Measurements from ENCODE around the gene BEAN1. TPM values are rescaled to one million over a fixed set of nuclear protein-coding genes. Genes with fewer than 3 reads are reported as not detected.

The BEAN1 gene
- total RNA-seq, 1 experiment from 2014 or later = 1.1 TPM

DNA sequence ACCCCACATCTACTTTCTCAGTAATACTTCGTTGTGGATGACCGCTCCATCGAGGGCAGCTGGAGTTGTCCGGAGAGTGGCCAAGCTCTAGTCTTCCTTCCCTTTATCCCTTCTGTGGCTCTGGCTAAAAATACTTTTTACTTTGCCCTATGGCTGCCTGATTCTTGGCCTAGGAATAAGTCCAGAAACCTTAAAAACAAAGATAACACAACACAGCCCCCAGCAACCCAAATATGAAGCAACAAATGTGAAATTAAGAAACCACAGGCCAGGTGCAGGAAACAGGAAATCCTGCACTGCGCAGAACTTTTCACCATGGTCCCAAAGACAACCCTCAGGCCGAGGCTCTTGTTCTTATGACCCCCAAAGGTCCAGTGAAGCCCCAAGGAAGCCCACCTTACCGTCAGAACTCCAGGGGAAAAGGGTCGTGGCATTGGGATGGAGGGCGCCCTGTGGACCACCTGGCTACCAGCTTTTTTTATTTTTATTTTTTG lies 96.8 kb downstream of the BEAN1 start:
- DNase-seq (ENCODE audit: unreplicated experiment) = no peak
- intact Hi-C loops (cut with micrococcal nuclease) = no loop called here
- peaks cover 38% of the 10 kb centered on the region for H3K36me3 Mint-ChIP-seq (ENCODE audit: insufficient read depth, unreplicated experiment)
- no peaks in the 10 kb centered on the region for H3K27me3 Mint-ChIP-seq (ENCODE audit: insufficient read depth, unreplicated experiment)
- POLR2A ChIA-PET = no interaction called here
- CTCF ChIA-PET = interaction anchor here (0.6 to 0.8 kb wide), 2 partner anchors 14 to 117 kb away, joined by 3 read pairs; no protein-coding TSS in a partner anchor
- peaks cover 18% of the 10 kb centered on the region for H3K4me1 Mint-ChIP-seq (ENCODE audit: insufficient read depth, unreplicated experiment)
- no peaks in the 10 kb centered on the region for H3K9me3 Mint-ChIP-seq (ENCODE audit: unreplicated experiment)
- no peak overlapping the region for H3K27ac Mint-ChIP-seq (ENCODE audit: low read depth, unreplicated experiment)
- no TSS peak for BruUV-seq (replicated peaks)
- TF ChIP-seq, protein P1, sequence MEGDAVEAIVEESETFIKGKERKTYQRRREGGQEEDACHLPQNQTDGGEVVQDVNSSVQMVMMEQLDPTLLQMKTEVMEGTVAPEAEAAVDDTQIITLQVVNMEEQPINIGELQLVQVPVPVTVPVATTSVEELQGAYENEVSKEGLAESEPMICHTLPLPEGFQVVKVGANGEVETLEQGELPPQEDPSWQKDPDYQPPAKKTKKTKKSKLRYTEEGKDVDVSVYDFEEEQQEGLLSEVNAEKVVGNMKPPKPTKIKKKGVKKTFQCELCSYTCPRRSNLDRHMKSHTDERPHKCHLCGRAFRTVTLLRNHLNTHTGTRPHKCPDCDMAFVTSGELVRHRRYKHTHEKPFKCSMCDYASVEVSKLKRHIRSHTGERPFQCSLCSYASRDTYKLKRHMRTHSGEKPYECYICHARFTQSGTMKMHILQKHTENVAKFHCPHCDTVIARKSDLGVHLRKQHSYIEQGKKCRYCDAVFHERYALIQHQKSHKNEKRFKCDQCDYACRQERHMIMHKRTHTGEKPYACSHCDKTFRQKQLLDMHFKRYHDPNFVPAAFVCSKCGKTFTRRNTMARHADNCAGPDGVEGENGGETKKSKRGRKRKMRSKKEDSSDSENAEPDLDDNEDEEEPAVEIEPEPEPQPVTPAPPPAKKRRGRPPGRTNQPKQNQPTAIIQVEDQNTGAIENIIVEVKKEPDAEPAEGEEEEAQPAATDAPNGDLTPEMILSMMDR (IDR thresholded peaks at IDR 0.05; ENCODE audit: unreplicated experiment) = no peak
- no peak overlapping the region for H3K4me3 Mint-ChIP-seq (ENCODE audit: unreplicated experiment)

DNA sequence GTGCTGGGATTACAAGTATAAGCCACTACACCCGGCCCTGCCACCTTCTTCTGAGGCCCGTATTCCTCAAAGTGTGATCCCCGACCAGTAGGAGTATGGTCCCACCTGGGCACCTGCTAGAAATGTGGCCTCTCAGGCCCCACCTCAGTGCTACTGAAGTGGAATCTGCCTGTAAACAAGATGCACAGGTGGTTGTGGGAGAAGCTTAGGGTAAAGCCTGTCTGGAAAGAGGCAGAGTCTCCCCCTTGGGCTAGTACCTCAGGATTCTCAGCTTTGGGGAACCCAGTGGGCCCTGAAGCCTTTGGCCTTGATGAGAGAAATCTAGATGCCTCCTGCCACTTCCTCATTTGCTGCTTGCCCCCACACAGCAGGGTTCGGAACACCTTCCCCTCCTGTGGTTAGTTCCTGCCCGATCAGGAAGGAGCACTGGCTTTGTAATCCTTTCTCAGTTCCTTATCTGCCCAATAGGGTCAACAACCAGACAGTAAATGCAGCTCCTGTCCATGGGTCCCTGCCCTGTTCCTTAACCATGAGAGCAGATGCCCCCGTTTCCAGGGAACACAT lies 97.6 kb downstream of the BEAN1 start:
- ChIA-PET POLR2A (interaction anchor here (0.6 kb wide), 1 partner anchor 37 kb away, joined by 3 read pairs; no protein-coding TSS in a partner anchor), CTCF (interaction anchor here (0.6 kb wide), 1 partner anchor 15 kb away, joined by 3 read pairs; no protein-coding TSS in a partner anchor)
- peaks cover 46% of the 10 kb centered on the region for H3K36me3 Mint-ChIP-seq (ENCODE audit: insufficient read depth, unreplicated experiment)
- H3K27me3 Mint-ChIP-seq (ENCODE audit: insufficient read depth, unreplicated experiment) = no peaks in the 10 kb centered on the region
- BruUV-seq (replicated peaks) = no TSS peak
- no peak overlapping the region for H3K27ac Mint-ChIP-seq (ENCODE audit: low read depth, unreplicated experiment)
- TF ChIP-seq, protein P1 (IDR thresholded peaks at IDR 0.05; ENCODE audit: unreplicated experiment) = no peak
- intact Hi-C loops (cut with micrococcal nuclease) = no loop called here
- no peak overlapping the region for H3K4me3 Mint-ChIP-seq (ENCODE audit: unreplicated experiment)
- no peaks in the 10 kb centered on the region for H3K9me3 Mint-ChIP-seq (ENCODE audit: unreplicated experiment)
- H3K4me1 Mint-ChIP-seq (ENCODE audit: insufficient read depth, unreplicated experiment) = peaks cover 18% of the 10 kb centered on the region
- no peak for DNase-seq (ENCODE audit: unreplicated experiment)

DNA sequence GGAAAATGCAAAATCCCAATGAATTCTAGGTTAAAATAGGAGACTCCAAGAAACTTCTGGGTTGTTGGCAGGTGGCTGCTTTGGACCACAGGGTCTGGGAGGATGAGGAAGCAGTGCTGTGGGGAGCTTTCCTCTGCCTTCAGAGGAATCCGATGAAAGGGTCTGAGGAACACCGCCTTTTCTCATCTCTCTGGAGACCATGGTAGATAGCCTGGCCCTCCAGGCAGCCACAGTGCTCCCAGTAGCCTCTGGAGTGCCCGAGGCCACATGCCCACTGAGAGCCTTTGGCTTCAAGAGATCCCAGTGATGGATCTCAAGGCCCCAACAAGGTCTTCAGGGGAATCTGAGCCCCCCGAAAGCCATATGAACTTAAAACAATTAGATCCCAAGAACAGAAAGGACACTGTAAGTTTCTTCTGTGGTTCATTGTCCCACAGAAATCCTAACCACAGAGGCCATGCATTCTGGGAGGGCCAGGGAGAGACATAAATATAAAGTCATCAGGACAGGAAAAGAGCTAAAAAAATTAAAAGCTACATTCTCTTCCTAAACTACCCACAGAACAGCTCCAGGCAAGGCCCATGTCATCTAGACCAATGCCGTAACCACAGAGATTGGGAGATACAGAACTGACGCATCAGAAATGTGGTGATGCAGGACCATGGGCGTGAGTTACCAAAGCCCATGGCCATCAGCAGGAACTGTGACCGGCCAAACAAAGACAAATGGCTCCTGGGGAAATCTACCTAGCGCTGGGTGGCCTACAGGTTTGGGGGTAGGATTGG lies 98.5 kb downstream of the BEAN1 start:
- H3K4me3 Mint-ChIP-seq (ENCODE audit: unreplicated experiment) = no peak overlapping the region
- no peaks in the 10 kb centered on the region for H3K27me3 Mint-ChIP-seq (ENCODE audit: insufficient read depth, unreplicated experiment)
- BruUV-seq (replicated peaks) = no TSS peak
- intact Hi-C loops (cut with micrococcal nuclease) = no loop called here
- peaks cover 18% of the 10 kb centered on the region for H3K4me1 Mint-ChIP-seq (ENCODE audit: insufficient read depth, unreplicated experiment)
- peaks cover 55% of the 10 kb centered on the region for H3K36me3 Mint-ChIP-seq (ENCODE audit: insufficient read depth, unreplicated experiment)
- no peak for DNase-seq (ENCODE audit: unreplicated experiment)
- ChIA-PET POLR2A (interaction anchor here (1.0 kb wide), 1 partner anchor 8 kb away, joined by 3 read pairs; no protein-coding TSS in a partner anchor), CTCF (interaction anchor here (0.6 kb wide), 1 partner anchor 47 kb away, joined by 3 read pairs; no protein-coding TSS in a partner anchor)
- TF ChIP-seq, protein P1 (IDR thresholded peaks at IDR 0.05; ENCODE audit: unreplicated experiment) = no peak
- H3K9me3 Mint-ChIP-seq (ENCODE audit: unreplicated experiment) = no peaks in the 10 kb centered on the region
- H3K27ac Mint-ChIP-seq (ENCODE audit: low read depth, unreplicated experiment) = peak overlapping the region; percentile 35

DNA sequence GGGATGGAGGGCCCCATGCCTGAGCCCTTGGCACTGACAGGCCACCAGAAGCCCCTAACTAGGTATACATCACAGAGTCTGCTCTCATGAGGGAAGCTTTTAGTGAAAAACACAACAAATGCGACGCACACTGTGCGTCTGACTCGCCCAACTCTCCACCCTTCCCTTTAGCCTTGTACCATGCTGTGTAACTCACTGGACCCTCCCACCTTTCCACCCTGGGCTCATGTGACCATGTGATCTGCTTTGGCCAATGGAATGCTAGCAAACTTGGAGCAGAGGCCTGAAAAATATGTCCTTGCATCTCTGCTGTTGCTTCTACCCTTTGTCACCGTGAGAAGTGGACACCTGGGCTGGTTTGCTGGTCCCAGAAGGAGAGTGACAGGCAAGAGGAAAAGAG lies 101.2 kb downstream of the BEAN1 start:
- ChIA-PET POLR2A (interaction anchor here (1.3 kb wide), 1 partner anchor 122 kb away, joined by 4 read pairs; no protein-coding TSS in a partner anchor), CTCF (interaction anchor here (0.6 to 0.9 kb wide), 2 partner anchors 16 to 39 kb away, joined by 3 read pairs; no protein-coding TSS in a partner anchor)
- no peaks in the 10 kb centered on the region for H3K9me3 Mint-ChIP-seq (ENCODE audit: unreplicated experiment)
- H3K4me3 Mint-ChIP-seq (ENCODE audit: unreplicated experiment) = no peak overlapping the region
- H3K27me3 Mint-ChIP-seq (ENCODE audit: insufficient read depth, unreplicated experiment) = no peaks in the 10 kb centered on the region
- no TSS peak for BruUV-seq (replicated peaks)
- no peak overlapping the region for H3K27ac Mint-ChIP-seq (ENCODE audit: low read depth, unreplicated experiment)
- peaks cover 80% of the 10 kb centered on the region for H3K36me3 Mint-ChIP-seq (ENCODE audit: insufficient read depth, unreplicated experiment)
- intact Hi-C loops (cut with micrococcal nuclease) = no loop called here
- peaks cover 3% of the 10 kb centered on the region for H3K4me1 Mint-ChIP-seq (ENCODE audit: insufficient read depth, unreplicated experiment)
- DNase-seq (ENCODE audit: unreplicated experiment) = no peak
- TF ChIP-seq, protein P1 (IDR thresholded peaks at IDR 0.05; ENCODE audit: unreplicated experiment) = no peak
